ENCODE data around the gene CBY3. TPM values are rescaled to one million over a fixed set of nuclear protein-coding genes. Genes with fewer than 3 reads are reported as not detected.
"Not testable (repeated sequence)": the region's sequence is repeated elsewhere in the genome, so short reads cannot be mapped to it uniquely, and the experiment has no call there.

Gene CBY3
- total RNA-seq, 6 experiments from 2014 or later, result not detected

GRCh38 chr5:179679014-179679674, 1.7 kb downstream of the CBY3 start:
- peak in 2 of 4 donors; percentile 11 to 17 for TF ChIP-seq CTCF (IDR thresholded peaks at IDR 0.05)
- no peak for TF ChIP-seq POLR2A (IDR thresholded peaks at IDR 0.05)
- Histone ChIP-seq H3K9me3 (no peaks in the 10 kb centered on the region), H3K4me1 (peaks cover 0 to 33% (median 10%) of the 10 kb centered on the region in 4 donors), H3K27ac (peak overlapping the region; percentile 93 to 95 (median 93)), H3K4me3 (peak overlapping the region; percentile 81 to 92 (median 86)), H3K36me3 (no peaks in the 10 kb centered on the region), H3K27me3 (no peaks in the 10 kb centered on the region)
- WGBS (ENCODE audit: insufficient coverage, low coverage, low lambda C conversion rate, missing lambda C conversion rate), result 55% methylated on average over 12 of the region's 41 CpGs
- DNase-seq, result peak; percentile 69 to 78 (median 72)
- ATAC-seq, result peak in 3 of 4 donors; percentile 0 to 22 (median 0)
- intact Hi-C loops (cut with DNase I), result no loop called here

GRCh38 chr5:179678223-179679013, 2.4 kb downstream of the CBY3 start:
- Histone ChIP-seq H3K9me3 (no peaks in the 10 kb centered on the region), H3K27me3 (no peaks in the 10 kb centered on the region), H3K4me3 (peak overlapping the region; percentile 81 to 92 (median 86)), H3K4me1 (peaks cover 0 to 33% (median 10%) of the 10 kb centered on the region in 4 donors), H3K27ac (peak overlapping the region; percentile 93 to 95 (median 93)), H3K36me3 (no peaks in the 10 kb centered on the region)
- DNase-seq (peak; percentile 96 to 97 (median 96)), ATAC-seq (peak; percentile 88 to 90 (median 89))
- 0% methylated on average over 8 of the region's 78 CpGs for WGBS (ENCODE audit: insufficient coverage, low coverage, low lambda C conversion rate, missing lambda C conversion rate)
- intact Hi-C loops (cut with DNase I), result no loop called here
- TF ChIP-seq CTCF (IDR thresholded peaks at IDR 0.05) (peak in 2 of 4 donors; percentile 3 to 20), POLR2A (IDR thresholded peaks at IDR 0.05) (peak; percentile 88)

GRCh38 chr5:179668391-179668790, 12.4 kb downstream of the CBY3 start:
- no peaks in the 10 kb centered on the region for H3K9me3 ChIP-seq
- H3K27me3 ChIP-seq, result no peaks in the 10 kb centered on the region
- no peak for DNase-seq
- no peaks in the 10 kb centered on the region for H3K4me1 ChIP-seq
- WGBS (ENCODE audit: insufficient coverage, low coverage, low lambda C conversion rate, missing lambda C conversion rate), result 67% methylated on average over 7 of the region's 7 CpGs
- H3K27ac ChIP-seq, result no peak overlapping the region
- peak; percentile 43 to 51 (median 48) for TF ChIP-seq CTCF (IDR thresholded peaks at IDR 0.05)
- no peak for TF ChIP-seq POLR2A (IDR thresholded peaks at IDR 0.05)
- H3K4me3 ChIP-seq, result no peak overlapping the region
- intact Hi-C loops (cut with DNase I), result no loop called here
- H3K36me3 ChIP-seq, result peaks cover 0 to 5% (median 0%) of the 10 kb centered on the region in 4 donors
- peak; percentile 65 to 77 (median 72) for ATAC-seq

- 98% methylated on average over 5 of the region's 6 CpGs for WGBS (ENCODE audit: insufficient coverage, low coverage, low lambda C conversion rate, missing lambda C conversion rate)
- H3K27ac ChIP-seq; ATAC-seq; H3K4me1 ChIP-seq; DNase-seq; H3K9me3 ChIP-seq; H3K27me3 ChIP-seq; H3K36me3 ChIP-seq; H3K4me3 ChIP-seq; intact Hi-C loops (cut with DNase I): not testable (repeated sequence)
Measured at GRCh38 chr5:179661647-179662046, 19.2 kb downstream of the CBY3 start.

- H3K27ac ChIP-seq; H3K27me3 ChIP-seq; H3K4me1 ChIP-seq; intact Hi-C loops (cut with DNase I); H3K9me3 ChIP-seq; DNase-seq; H3K36me3 ChIP-seq: not testable (repeated sequence)
- WGBS (ENCODE audit: insufficient coverage, low coverage, low lambda C conversion rate, missing lambda C conversion rate), result 5% methylated on average over 9 of the region's 29 CpGs
- peak; percentile 50 to 58 (median 56) for ATAC-seq
- peak overlapping the region; percentile 31 to 45 (median 44) for H3K4me3 ChIP-seq
Measured at GRCh38 chr5:179658179-179658856, 22.5 kb downstream of the CBY3 start.

- H3K27ac ChIP-seq; H3K36me3 ChIP-seq; H3K27me3 ChIP-seq; intact Hi-C loops (cut with DNase I); H3K4me1 ChIP-seq; H3K9me3 ChIP-seq: not testable (repeated sequence)
- 21% methylated on average over 9 of the region's 50 CpGs for WGBS (ENCODE audit: insufficient coverage, low coverage, low lambda C conversion rate, missing lambda C conversion rate)
- peak in 1 of 3 donors; percentile 28 for DNase-seq
- ATAC-seq, result peak; percentile 94 to 99 (median 98)
- H3K4me3 ChIP-seq, result peak overlapping the region in 1 of 3 donors; percentile 25
Measured at GRCh38 chr5:179657302-179658178, 23.3 kb downstream of the CBY3 start.

- H3K9me3 ChIP-seq; intact Hi-C loops (cut with DNase I); DNase-seq; H3K27ac ChIP-seq; ATAC-seq; H3K36me3 ChIP-seq; H3K4me1 ChIP-seq; H3K27me3 ChIP-seq; H3K4me3 ChIP-seq: not testable (repeated sequence)
- WGBS (ENCODE audit: insufficient coverage, low coverage, low lambda C conversion rate, missing lambda C conversion rate), result 67% methylated on average over 1 of the region's 2 CpGs
Measured at GRCh38 chr5:179653135-179653534, 27.7 kb downstream of the CBY3 start.
